Stomach (tissue), 9 donors: Measurements from ENCODE around the gene PTOV1. TPM values are rescaled to one million over a fixed set of nuclear protein-coding genes. Genes with fewer than 3 reads are reported as not detected.

Source experiments
- DNase-seq, 2 donors: peaks; one replicate each; pipeline versions ENCODE4 v3.0.0 to v3.0.0-alpha.2; 2013 to 2019
- H3K27ac ChIP-seq, 5 donors: fragments of 200-600 bp in 4 of 5; sonication (generic) in 4 of 5; one replicate each; pipeline ENCODE4 v1.5.1; 2013 to 2019; ENCODE audit warnings: mild to moderate bottlenecking in 1 of 5, moderate library complexity in 1 of 5
- H3K27me3 ChIP-seq, 3 donors: fragments of 200-600 bp; sonication (generic); one replicate each; pipeline ENCODE4 v1.5.1; 2017 to 2019; ENCODE audit warnings: mixed run types in 1 of 3
- H3K36me3 ChIP-seq, 4 donors: fragments of 200-600 bp; sonication (generic); 1 replicate in 3 of 4; 2 replicates in 1 of 4; pipeline ENCODE4 v1.5.1; 2016 to 2019
- H3K4me1 ChIP-seq, 4 donors: fragments of 200-600 bp; sonication (generic); one replicate each; pipeline ENCODE4 v1.5.1; 2016 to 2019
- H3K4me3 ChIP-seq, 4 donors: fragments of 200-600 bp; sonication (generic) in 3 of 4; one replicate each; pipeline ENCODE4 v1.5.1; 2016 to 2019; ENCODE audit warnings: mild to moderate bottlenecking in 1 of 4
- H3K9me3 ChIP-seq, 4 donors: fragments of 200-600 bp; sonication (generic); one replicate each; pipeline ENCODE4 v1.5.1; 2016 to 2019
- EP300 ChIP-seq: sonication (generic); formaldehyde crosslinking; IDR thresholded peaks from one replicate; pipeline ENCODE4 v1.6.1; 2017; ENCODE audit warnings: antibody characterized with exemption
- POLR2A ChIP-seq, 4 donors: fragments of 450-650 bp; IDR thresholded peaks; one replicate each; pipeline ENCODE4 v1.6.1; 2016; ENCODE audit warnings: antibody characterized with exemption in 4 of 4, control low read depth in 2 of 4, mild to moderate bottlenecking in 1 of 4, moderate library complexity in 1 of 4
- POLR2AphosphoS5 ChIP-seq, 3 donors: sonication (generic); formaldehyde crosslinking; IDR thresholded peaks; one replicate each; pipeline ENCODE4 v1.6.1; 2016; ENCODE audit warnings: antibody characterized with exemption in 3 of 3
- WGBS, 5 donors: extraction: QIAGEN DNeasy Blood & Tissue Kit in 3 of 5; methylation state at CpG; one replicate each; pipeline versions ENCODE4 v1.1.5 to v1.1.7; 2013 to 2018; 5-methylcytosine and 5-hydroxymethylcytosine counted together
- intact Hi-C: fragments of 100-400 bp; cut with DNase I; formaldehyde crosslinking; loops from one replicate; pipeline ENCODE4 v1.15.1; 2023; ENCODE audit warnings: low total_unique reads
- polyA plus RNA-seq, 3 donors: library from polyadenylated mRNA; stranded (reverse); fragments of 200-250 nt; gene quantifications; one replicate each; pipeline ENCODE4 v1.2.3, GENCODE V29; 2013
- total RNA-seq, 5 donors: library from RNA; depleted of rRNA; stranded (reverse); fragments of >200 nt; gene quantifications; one replicate each; pipeline versions ENCODE4 v1.1.0 to v1.2.3, GENCODE V29; 2014 to 2016
- TF ChIP-seq, protein P1 (sequence below), 7 experiments: fragments of 450-650 bp in 4 of 7; fragments of 200-600 bp in 3 of 7; sonication (generic) in 3 of 7; IDR thresholded peaks; one replicate each; pipeline ENCODE4 v1.5.1; 2016 to 2019; ENCODE audit warnings: antibody characterized with exemption in 7 of 7, control low read depth in 2 of 7, mild to moderate bottlenecking in 1 of 7
- donor health status: healthy with polysubstance abuse.
- donor health status: Bipolar disorder and iron deficiency.
- donor health status: healthy.

The PTOV1 gene
- total and polyA plus RNA-seq, 8 donors: 45.0 to 186 (median 118) TPM

DNA sequence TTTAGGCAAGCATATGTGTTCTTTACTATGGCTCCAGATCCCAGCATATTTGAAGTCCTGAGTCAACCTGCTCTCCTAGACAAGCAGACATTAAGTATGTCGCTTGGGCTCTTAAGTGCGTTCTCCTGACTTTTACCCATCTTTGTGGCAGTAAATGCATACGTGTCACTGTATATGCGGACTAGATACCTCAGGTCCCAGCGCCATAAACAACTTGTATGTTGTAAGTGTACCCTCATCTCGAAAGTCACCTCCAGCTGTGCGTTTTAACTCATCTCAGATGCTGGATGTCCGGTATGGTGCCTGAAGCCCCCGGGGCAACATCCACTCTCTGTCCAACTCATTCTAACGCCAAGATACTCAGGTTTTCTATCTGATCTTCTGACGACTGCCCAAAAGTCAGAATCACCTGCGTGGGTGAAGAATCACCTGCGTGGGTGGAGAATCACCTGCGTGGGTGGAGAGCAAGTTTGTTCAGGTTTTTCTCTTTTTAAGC is 1.7 kb downstream of the PTOV1 start:
- 45 to 69% (median 58%) methylated on average over 14 of the region's 14 CpGs for WGBS, 5 donors
- Histone ChIP-seq H3K27me3 (no peaks in the 10 kb centered on the region), H3K9me3 (no peaks in the 10 kb centered on the region), H3K27ac (peak overlapping the region in 1 of 5 donors; percentile 100), H3K36me3 (peaks cover 30 to 38% (median 36%) of the 10 kb centered on the region in 4 donors), H3K4me1 (peaks cover 15 to 57% (median 44%) of the 10 kb centered on the region in 4 donors), H3K4me3 (peak overlapping the region; percentile 97 to 99 (median 97))
- TF ChIP-seq POLR2AphosphoS5 (IDR thresholded peaks at IDR 0.05) (no peak), EP300 (no peak), POLR2A (IDR thresholded peaks at IDR 0.05) (no peak)
- TF ChIP-seq, protein P1, sequence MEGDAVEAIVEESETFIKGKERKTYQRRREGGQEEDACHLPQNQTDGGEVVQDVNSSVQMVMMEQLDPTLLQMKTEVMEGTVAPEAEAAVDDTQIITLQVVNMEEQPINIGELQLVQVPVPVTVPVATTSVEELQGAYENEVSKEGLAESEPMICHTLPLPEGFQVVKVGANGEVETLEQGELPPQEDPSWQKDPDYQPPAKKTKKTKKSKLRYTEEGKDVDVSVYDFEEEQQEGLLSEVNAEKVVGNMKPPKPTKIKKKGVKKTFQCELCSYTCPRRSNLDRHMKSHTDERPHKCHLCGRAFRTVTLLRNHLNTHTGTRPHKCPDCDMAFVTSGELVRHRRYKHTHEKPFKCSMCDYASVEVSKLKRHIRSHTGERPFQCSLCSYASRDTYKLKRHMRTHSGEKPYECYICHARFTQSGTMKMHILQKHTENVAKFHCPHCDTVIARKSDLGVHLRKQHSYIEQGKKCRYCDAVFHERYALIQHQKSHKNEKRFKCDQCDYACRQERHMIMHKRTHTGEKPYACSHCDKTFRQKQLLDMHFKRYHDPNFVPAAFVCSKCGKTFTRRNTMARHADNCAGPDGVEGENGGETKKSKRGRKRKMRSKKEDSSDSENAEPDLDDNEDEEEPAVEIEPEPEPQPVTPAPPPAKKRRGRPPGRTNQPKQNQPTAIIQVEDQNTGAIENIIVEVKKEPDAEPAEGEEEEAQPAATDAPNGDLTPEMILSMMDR (IDR thresholded peaks at IDR 0.05): no peak
- intact Hi-C loops: no loop called here
- DNase-seq: no peak

DNA sequence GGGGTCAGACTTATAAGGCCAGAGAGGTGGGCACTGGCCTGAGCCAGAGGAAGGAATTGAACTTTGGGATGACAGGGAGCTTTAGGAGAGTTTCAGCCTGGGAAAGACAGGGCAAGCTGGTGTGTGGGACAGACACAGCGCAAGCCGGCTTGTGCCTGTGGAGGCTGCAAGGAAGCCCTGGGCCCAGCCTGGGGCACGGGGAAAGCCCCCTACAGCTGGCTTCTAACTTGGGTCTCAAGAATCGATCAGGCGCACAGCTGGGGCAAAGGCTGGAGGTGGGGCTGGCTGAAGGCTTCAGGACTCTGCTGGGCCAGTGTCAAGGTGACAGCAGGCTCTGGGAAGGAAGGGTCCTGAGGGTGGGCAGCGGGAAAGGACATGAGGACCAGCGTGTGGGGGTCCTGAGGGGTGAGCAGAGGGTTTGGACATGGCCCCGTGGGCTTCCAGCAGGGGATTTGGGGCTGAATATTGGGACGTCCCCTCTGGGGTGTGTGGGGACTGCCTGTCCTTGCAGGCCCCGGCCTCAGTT is 3.0 kb downstream of the PTOV1 start:
- no peak overlapping the region for H3K4me3 ChIP-seq
- H3K27me3 ChIP-seq: no peaks in the 10 kb centered on the region
- peaks cover 15 to 48% (median 44%) of the 10 kb centered on the region in 4 donors for H3K4me1 ChIP-seq
- intact Hi-C loops: no loop called here
- DNase-seq: no peak
- WGBS, 5 donors: 83 to 93% (median 86%) methylated on average over 7 to 10 of the region's 10 CpGs
- TF ChIP-seq, protein P1 (IDR thresholded peaks at IDR 0.05): no peak
- TF ChIP-seq POLR2A (IDR thresholded peaks at IDR 0.05) (no peak), EP300 (no peak)
- H3K36me3 ChIP-seq: peaks cover 43 to 50% (median 48%) of the 10 kb centered on the region in 4 donors
- peak overlapping the region in 2 of 5 donors; percentile 38 for H3K27ac ChIP-seq
- no peaks in the 10 kb centered on the region for H3K9me3 ChIP-seq

DNA sequence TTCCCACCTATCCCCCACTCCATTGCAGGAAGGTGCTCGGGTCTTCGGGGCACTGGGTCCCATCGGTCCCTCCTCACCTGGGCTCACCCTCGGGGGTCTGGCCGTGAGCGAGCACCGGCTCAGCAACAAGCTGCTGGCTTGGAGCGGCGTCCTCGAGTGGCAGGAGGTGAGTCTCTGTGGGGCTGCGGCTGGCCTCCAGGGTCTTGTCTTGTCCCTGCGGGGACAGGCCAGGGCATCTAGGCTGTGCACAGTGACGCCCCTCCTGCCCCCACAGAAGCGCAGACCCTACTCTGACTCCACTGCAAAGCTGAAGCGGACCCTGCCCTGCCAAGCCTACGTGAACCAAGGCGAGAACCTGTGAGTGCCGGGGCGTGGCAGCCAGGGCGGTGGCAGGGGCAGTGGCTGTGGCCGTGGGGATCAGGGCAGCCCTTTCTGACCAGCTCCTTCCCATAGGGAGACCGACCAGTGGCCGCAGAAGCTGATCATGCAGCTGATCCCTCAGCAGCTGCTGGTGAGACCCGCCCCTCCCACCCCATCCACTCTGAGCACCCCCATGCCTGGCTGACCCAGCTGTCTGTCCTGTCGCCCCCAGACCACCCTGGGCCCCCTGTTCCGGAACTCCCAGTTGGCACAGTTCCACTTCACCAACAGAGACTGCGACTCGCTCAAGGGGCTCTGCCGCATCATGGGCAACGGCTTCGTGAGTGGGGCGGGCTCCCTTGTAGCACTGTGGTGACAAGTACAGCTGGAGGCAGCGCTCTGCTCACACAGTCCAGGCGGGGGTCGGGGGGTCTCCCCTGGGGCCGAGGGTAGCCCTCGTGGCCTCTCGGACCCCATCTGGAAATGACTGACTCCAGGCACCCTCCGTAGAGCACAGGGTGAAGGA is 3.7 kb downstream of the PTOV1 start:
- Histone ChIP-seq H3K36me3 (peaks cover 48 to 57% (median 55%) of the 10 kb centered on the region in 4 donors), H3K27me3 (no peaks in the 10 kb centered on the region), H3K9me3 (no peaks in the 10 kb centered on the region), H3K27ac (peak overlapping the region in 2 of 5 donors; percentile 1 to 38), H3K4me3 (peak overlapping the region in 1 of 4 donors; percentile 6), H3K4me1 (peaks cover 15 to 46% (median 42%) of the 10 kb centered on the region in 4 donors)
- TF ChIP-seq EP300 (no peak), POLR2A (IDR thresholded peaks at IDR 0.05) (no peak), POLR2AphosphoS5 (IDR thresholded peaks at IDR 0.05) (no peak)
- TF ChIP-seq, protein P1 (IDR thresholded peaks at IDR 0.05): no peak
- WGBS, 5 donors: 79 to 91% (median 83%) methylated on average over 17 to 39 of the region's 39 CpGs
- DNase-seq: peak in 1 of 2 donors; percentile 18
- intact Hi-C loops: no loop called here

DNA sequence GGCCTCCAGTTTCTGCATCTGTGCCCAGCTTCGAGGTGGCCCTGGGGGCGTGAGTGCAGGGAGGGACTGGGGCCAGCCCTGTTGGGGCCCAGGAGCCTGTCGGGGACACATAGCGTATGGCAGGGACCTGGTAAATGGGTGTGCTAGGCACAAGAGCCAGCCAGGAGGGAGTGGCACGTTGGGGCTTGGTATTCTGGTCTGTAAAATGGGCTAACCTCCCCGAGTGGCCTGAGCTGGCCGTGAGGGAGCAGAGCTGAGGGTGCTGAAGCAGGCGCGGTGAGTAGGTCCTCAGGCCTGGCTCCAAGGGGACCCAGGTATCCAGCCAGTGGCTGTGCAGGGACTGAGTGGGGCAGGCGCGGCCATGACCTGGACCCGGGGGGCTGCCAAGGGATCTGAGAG is 4.3 kb downstream of the PTOV1 start:
- H3K27ac ChIP-seq: peak overlapping the region in 1 of 5 donors; percentile 1
- H3K4me3 ChIP-seq: no peak overlapping the region
- TF ChIP-seq, protein P1 (IDR thresholded peaks at IDR 0.05): no peak
- TF ChIP-seq EP300 (no peak), POLR2AphosphoS5 (IDR thresholded peaks at IDR 0.05) (no peak), POLR2A (IDR thresholded peaks at IDR 0.05) (no peak)
- H3K9me3 ChIP-seq: no peaks in the 10 kb centered on the region
- H3K4me1 ChIP-seq: peaks cover 15 to 43% (median 36%) of the 10 kb centered on the region in 4 donors
- intact Hi-C loops: no loop called here
- no peaks in the 10 kb centered on the region for H3K27me3 ChIP-seq
- peaks cover 53 to 64% (median 62%) of the 10 kb centered on the region in 4 donors for H3K36me3 ChIP-seq
- WGBS, 5 donors: 84 to 93% (median 90%) methylated on average over 11 to 12 of the region's 12 CpGs
- no peak for DNase-seq
